Activated naive CD4-positive, alpha-beta T cell treated with anti-CD3 and anti-CD28 coated beads for 36 hours (primary cell): ENCODE data around the gene VSTM2B. TPM values are rescaled to one million over a fixed set of nuclear protein-coding genes. Genes with fewer than 3 reads are reported as not detected.

ENCODE experiments used
- CTCF ChIA-PET: fragments of 350-600 bp; sonication (Branson Sonifier 250); formaldehyde crosslinking; loops from one replicate; lab custom pipeline; 2021; ENCODE audit warnings: antibody characterized with exemption; lab: Charles Lee
- DNase-seq: peaks from one replicate; pipeline ENCODE4 v3.0.0-alpha.2; 2020
- H3K27ac Mint-ChIP-seq: one replicate; pipeline ENCODE4 v1.8.0; 2021; ENCODE audit warnings: mild to moderate bottlenecking, mixed read lengths
- H3K27me3 Mint-ChIP-seq: one replicate; pipeline ENCODE4 v1.8.0; 2021; ENCODE audit warnings: low read depth, mixed read lengths
- H3K36me3 Mint-ChIP-seq: one replicate; pipeline ENCODE4 v1.8.0; 2021; ENCODE audit warnings: low read depth, mixed read lengths
- H3K4me1 Mint-ChIP-seq: one replicate; pipeline ENCODE4 v1.8.0; 2021; ENCODE audit warnings: low read depth, mixed read lengths
- H3K4me3 Mint-ChIP-seq: one replicate; pipeline ENCODE4 v1.8.0; 2021; ENCODE audit warnings: mild to moderate bottlenecking, moderate library complexity, mixed read lengths
- H3K9me3 Mint-ChIP-seq: one replicate; pipeline ENCODE4 v1.8.0; 2021; ENCODE audit warnings: mixed read lengths
- intact Hi-C: fragments of 100-400 bp; cut with micrococcal nuclease; formaldehyde crosslinking; loops from one replicate; pipeline ENCODE4 v1.15.1; 2023
- total RNA-seq, 2 experiments: library from RNA; stranded (reverse); gene quantifications; one replicate each; pipeline ENCODE4 v1.2.3, GENCODE V29; 2021

The VSTM2B gene
- total RNA-seq, 2 experiments from 2014 or later = not detected

GRCh38 chr19:29511768-29512167 is 14.0 kb upstream of the VSTM2B start:
- H3K27me3 Mint-ChIP-seq = peaks cover 25% of the 10 kb centered on the region
- H3K4me1 Mint-ChIP-seq = no peaks in the 10 kb centered on the region
- intact Hi-C loops = no loop called here
- H3K27ac Mint-ChIP-seq = no peak overlapping the region
- CTCF ChIA-PET = no interaction called here
- no peaks in the 10 kb centered on the region for H3K36me3 Mint-ChIP-seq
- H3K4me3 Mint-ChIP-seq = no peak overlapping the region
- no peak for DNase-seq
- H3K9me3 Mint-ChIP-seq = no peaks in the 10 kb centered on the region

- DNase-seq = no peak
- Mint-ChIP-seq H3K27me3 (peaks cover 25% of the 10 kb centered on the region), H3K4me3 (no peak overlapping the region), H3K36me3 (no peaks in the 10 kb centered on the region), H3K4me1 (no peaks in the 10 kb centered on the region), H3K27ac (no peak overlapping the region), H3K9me3 (no peaks in the 10 kb centered on the region)
- CTCF ChIA-PET = no interaction called here
- intact Hi-C loops = no loop called here
Observed at GRCh38 chr19:29512748-29513147, 13.0 kb upstream of the VSTM2B start.

GRCh38 chr19:29514525-29515232 is 11.1 kb upstream of the VSTM2B start:
- Mint-ChIP-seq H3K4me3 (no peak overlapping the region), H3K4me1 (no peaks in the 10 kb centered on the region), H3K27ac (no peak overlapping the region), H3K36me3 (no peaks in the 10 kb centered on the region), H3K27me3 (peaks cover 15% of the 10 kb centered on the region), H3K9me3 (no peaks in the 10 kb centered on the region)
- CTCF ChIA-PET = no interaction called here
- no peak for DNase-seq
- intact Hi-C loops = no loop called here

- H3K4me3 Mint-ChIP-seq = no peak overlapping the region
- CTCF ChIA-PET = no interaction called here
- intact Hi-C loops = no loop called here
- no peaks in the 10 kb centered on the region for H3K36me3 Mint-ChIP-seq
- no peaks in the 10 kb centered on the region for H3K9me3 Mint-ChIP-seq
- H3K27me3 Mint-ChIP-seq = peaks cover 13% of the 10 kb centered on the region
- no peak overlapping the region for H3K27ac Mint-ChIP-seq
- H3K4me1 Mint-ChIP-seq = no peaks in the 10 kb centered on the region
- no peak for DNase-seq
Observed at GRCh38 chr19:29515233-29515619, 10.6 kb upstream of the VSTM2B start.

- H3K36me3 Mint-ChIP-seq = no peaks in the 10 kb centered on the region
- CTCF ChIA-PET = no interaction called here
- H3K4me1 Mint-ChIP-seq = no peaks in the 10 kb centered on the region
- no peak overlapping the region for H3K4me3 Mint-ChIP-seq
- H3K9me3 Mint-ChIP-seq = no peaks in the 10 kb centered on the region
- no peak overlapping the region for H3K27ac Mint-ChIP-seq
- intact Hi-C loops = no loop called here
- peaks cover 12% of the 10 kb centered on the region for H3K27me3 Mint-ChIP-seq
- no peak for DNase-seq
Observed at GRCh38 chr19:29515706-29516357, 10.0 kb upstream of the VSTM2B start.

GRCh38 chr19:29516358-29516725 is 9.5 kb upstream of the VSTM2B start:
- Mint-ChIP-seq H3K27ac (no peak overlapping the region), H3K9me3 (no peaks in the 10 kb centered on the region), H3K4me3 (no peak overlapping the region), H3K4me1 (no peaks in the 10 kb centered on the region), H3K27me3 (peaks cover 12% of the 10 kb centered on the region), H3K36me3 (no peaks in the 10 kb centered on the region)
- CTCF ChIA-PET = no interaction called here
- no peak for DNase-seq
- intact Hi-C loops = no loop called here

- Mint-ChIP-seq H3K27me3 (peaks cover 12% of the 10 kb centered on the region), H3K36me3 (no peaks in the 10 kb centered on the region), H3K4me3 (no peak overlapping the region), H3K4me1 (no peaks in the 10 kb centered on the region), H3K9me3 (no peaks in the 10 kb centered on the region), H3K27ac (no peak overlapping the region)
- intact Hi-C loops = no loop called here
- CTCF ChIA-PET = no interaction called here
- no peak for DNase-seq
Observed at GRCh38 chr19:29516821-29517395, 8.9 kb upstream of the VSTM2B start.

- no peak for DNase-seq
- intact Hi-C loops = no loop called here
- CTCF ChIA-PET = no interaction called here
- H3K4me1 Mint-ChIP-seq = no peaks in the 10 kb centered on the region
- peaks cover 12% of the 10 kb centered on the region for H3K27me3 Mint-ChIP-seq
- no peak overlapping the region for H3K27ac Mint-ChIP-seq
- no peaks in the 10 kb centered on the region for H3K9me3 Mint-ChIP-seq
- H3K4me3 Mint-ChIP-seq = no peak overlapping the region
- no peaks in the 10 kb centered on the region for H3K36me3 Mint-ChIP-seq
Observed at GRCh38 chr19:29517412-29517811, 8.4 kb upstream of the VSTM2B start.

GRCh38 chr19:29517946-29518345 is 7.8 kb upstream of the VSTM2B start:
- CTCF ChIA-PET = no interaction called here
- no peak overlapping the region for H3K4me3 Mint-ChIP-seq
- H3K27me3 Mint-ChIP-seq = peaks cover 14% of the 10 kb centered on the region
- H3K36me3 Mint-ChIP-seq = no peaks in the 10 kb centered on the region
- H3K9me3 Mint-ChIP-seq = no peaks in the 10 kb centered on the region
- intact Hi-C loops = no loop called here
- H3K27ac Mint-ChIP-seq = no peak overlapping the region
- DNase-seq = no peak
- H3K4me1 Mint-ChIP-seq = no peaks in the 10 kb centered on the region

GRCh38 chr19:29519146-29519545 is 6.6 kb upstream of the VSTM2B start:
- DNase-seq = no peak
- H3K36me3 Mint-ChIP-seq = no peaks in the 10 kb centered on the region
- intact Hi-C loops = no loop called here
- CTCF ChIA-PET = no interaction called here
- H3K4me1 Mint-ChIP-seq = no peaks in the 10 kb centered on the region
- no peaks in the 10 kb centered on the region for H3K9me3 Mint-ChIP-seq
- H3K4me3 Mint-ChIP-seq = no peak overlapping the region
- H3K27ac Mint-ChIP-seq = no peak overlapping the region
- peaks cover 25% of the 10 kb centered on the region for H3K27me3 Mint-ChIP-seq

GRCh38 chr19:29519931-29520330 is 5.9 kb upstream of the VSTM2B start:
- Mint-ChIP-seq H3K27ac (no peak overlapping the region), H3K4me3 (no peak overlapping the region), H3K36me3 (no peaks in the 10 kb centered on the region), H3K4me1 (peaks cover under 1% of the 10 kb centered on the region), H3K9me3 (no peaks in the 10 kb centered on the region), H3K27me3 (peaks cover 33% of the 10 kb centered on the region)
- CTCF ChIA-PET = no interaction called here
- DNase-seq = no peak
- intact Hi-C loops = loop anchor here (10.0 kb wide), 1 partner anchor 55 kb away; no protein-coding TSS in a partner anchor

GRCh38 chr19:29520390-29520789 is 5.4 kb upstream of the VSTM2B start:
- H3K9me3 Mint-ChIP-seq = no peaks in the 10 kb centered on the region
- peaks cover 2% of the 10 kb centered on the region for H3K4me1 Mint-ChIP-seq
- no peak overlapping the region for H3K4me3 Mint-ChIP-seq
- no peaks in the 10 kb centered on the region for H3K36me3 Mint-ChIP-seq
- intact Hi-C loops = loop anchor here (10.0 kb wide), 1 partner anchor 56 kb away; no protein-coding TSS in a partner anchor
- peaks cover 34% of the 10 kb centered on the region for H3K27me3 Mint-ChIP-seq
- no peak overlapping the region for H3K27ac Mint-ChIP-seq
- CTCF ChIA-PET = no interaction called here
- no peak for DNase-seq
